HepG2 (cell line): ENCODE measurements around the gene EHD1. TPM values are rescaled to one million over a fixed set of nuclear protein-coding genes. Genes with fewer than 3 reads are reported as not detected.
A peak's percentile ranks its signal among the peaks of the same experiment; 100 is the strongest.

Experiments used
- FOSL2 ChIP-seq: sonication (generic); formaldehyde crosslinking; IDR thresholded peaks from 2 replicates; pipeline ENCODE4 v1.4.0; 2020; ENCODE audit warnings: missing genetic modification reagents
- IRF2 ChIP-seq: IDR thresholded peaks from 2 replicates; pipeline ENCODE4 v1.6.1; 2018; ENCODE audit warnings: missing genetic modification reagents, missing compliant biosample characterization
- KAT7 ChIP-seq: IDR thresholded peaks from 2 replicates; pipeline ENCODE4 v1.6.1; 2018; ENCODE audit warnings: borderline replicate concordance, missing compliant biosample characterization
- SETDB1 ChIP-seq: sonication (generic); formaldehyde crosslinking; IDR thresholded peaks from 2 replicates; pipeline ENCODE4 v1.5.1; 2020; ENCODE audit warnings: missing genetic modification reagents, mild to moderate bottlenecking, borderline replicate concordance
- TCF12 ChIP-seq, 2 experiments: fragments of 450-650 bp in 1 of 2; sonication (generic) in 1 of 2; formaldehyde crosslinking in 1 of 2; IDR thresholded peaks; 2 replicates each; pipeline versions ENCODE4 v1.6.1 to v1.8.0; 2017 to 2022; ENCODE audit warnings: antibody characterized with exemption in 1 of 2, mild to moderate bottlenecking in 1 of 2, missing genetic modification reagents in 1 of 2, moderate library complexity in 1 of 2
- TCF7 ChIP-seq: sonication (generic); IDR thresholded peaks from 2 replicates; pipeline ENCODE4 v1.6.1; 2016; ENCODE audit warnings: antibody characterized with exemption, low read depth
- ZNF317 ChIP-seq: sonication (generic); formaldehyde crosslinking; IDR thresholded peaks from 2 replicates; pipeline ENCODE4 v1.5.0; 2020; ENCODE audit warnings: mild to moderate bottlenecking, missing genetic modification reagents
- ZNF501 ChIP-seq: sonication (generic); formaldehyde crosslinking; IDR thresholded peaks from 2 replicates; pipeline ENCODE4 v1.5.1; 2020; ENCODE audit warnings: mild to moderate bottlenecking, moderate library complexity, missing genetic modification reagents
- polyA plus RNA-seq, 8 experiments: library from polyadenylated mRNA; depleted of rRNA in 3 of 8; stranded (reverse) in 7 of 8; unstranded in 1 of 8; fragments of >200 nt; fragmentation: Illumina TruSeq in 4 of 8; extraction: Trizol in 4 of 8; gene quantifications; 2 replicates each; pipeline versions ENCODE4 v1.2.1 to v1.2.3, GENCODE V29; 2011 to 2016; ENCODE audit warnings: low read depth in 4 of 8, missing spikeins in 1 of 8, mixed read lengths in 1 of 8; ENCODE audit not compliant: insufficient read depth in 1 of 8
- total RNA-seq, 5 experiments: library from RNA; depleted of rRNA; stranded (reverse); fragments of >200 nt; fragmentation: Illumina TruSeq; extraction: Trizol; gene quantifications; 2 replicates each; pipeline ENCODE4 v1.2.3, GENCODE V29; 2016; ENCODE audit warnings: low read depth in 1 of 5
- TF ChIP-seq, protein P1 (sequence below), 2 experiments: sonication (generic) in 1 of 2; formaldehyde crosslinking in 1 of 2; IDR thresholded peaks; 2 replicates each; pipeline versions ENCODE4 v1.4.0 to v1.6.1; 2016 to 2020; ENCODE audit warnings: borderline replicate concordance in 1 of 2, low read depth in 1 of 2, mild to moderate bottlenecking in 1 of 2, missing genetic modification reagents in 1 of 2
- TF ChIP-seq, protein P2 (sequence below): IDR thresholded peaks from 2 replicates; pipeline ENCODE4 v1.6.1; 2018; ENCODE audit warnings: missing genetic modification reagents
- TF ChIP-seq, protein P3 (sequence below): sonication (generic); formaldehyde crosslinking; IDR thresholded peaks from 2 replicates; pipeline ENCODE4 v1.5.0; 2020; ENCODE audit warnings: mild to moderate bottlenecking, missing genetic modification reagents, borderline replicate concordance
- TF ChIP-seq, protein P4 (sequence below): sonication (generic); formaldehyde crosslinking; IDR thresholded peaks from 2 replicates; pipeline ENCODE4 v1.4.0; 2020; ENCODE audit warnings: missing genetic modification reagents
- TF ChIP-seq, protein P5 (sequence below): sonication (generic); formaldehyde crosslinking; IDR thresholded peaks from 2 replicates; pipeline ENCODE4 v1.4.0; 2020; ENCODE audit warnings: missing genetic modification reagents

EHD1 gene
- total and polyA plus RNA-seq, 2 of the 13 experiments (the other 11 are each of a cell fraction or from before 2014, with no cell fraction given): 23.6 to 26.6 TPM

DNA sequence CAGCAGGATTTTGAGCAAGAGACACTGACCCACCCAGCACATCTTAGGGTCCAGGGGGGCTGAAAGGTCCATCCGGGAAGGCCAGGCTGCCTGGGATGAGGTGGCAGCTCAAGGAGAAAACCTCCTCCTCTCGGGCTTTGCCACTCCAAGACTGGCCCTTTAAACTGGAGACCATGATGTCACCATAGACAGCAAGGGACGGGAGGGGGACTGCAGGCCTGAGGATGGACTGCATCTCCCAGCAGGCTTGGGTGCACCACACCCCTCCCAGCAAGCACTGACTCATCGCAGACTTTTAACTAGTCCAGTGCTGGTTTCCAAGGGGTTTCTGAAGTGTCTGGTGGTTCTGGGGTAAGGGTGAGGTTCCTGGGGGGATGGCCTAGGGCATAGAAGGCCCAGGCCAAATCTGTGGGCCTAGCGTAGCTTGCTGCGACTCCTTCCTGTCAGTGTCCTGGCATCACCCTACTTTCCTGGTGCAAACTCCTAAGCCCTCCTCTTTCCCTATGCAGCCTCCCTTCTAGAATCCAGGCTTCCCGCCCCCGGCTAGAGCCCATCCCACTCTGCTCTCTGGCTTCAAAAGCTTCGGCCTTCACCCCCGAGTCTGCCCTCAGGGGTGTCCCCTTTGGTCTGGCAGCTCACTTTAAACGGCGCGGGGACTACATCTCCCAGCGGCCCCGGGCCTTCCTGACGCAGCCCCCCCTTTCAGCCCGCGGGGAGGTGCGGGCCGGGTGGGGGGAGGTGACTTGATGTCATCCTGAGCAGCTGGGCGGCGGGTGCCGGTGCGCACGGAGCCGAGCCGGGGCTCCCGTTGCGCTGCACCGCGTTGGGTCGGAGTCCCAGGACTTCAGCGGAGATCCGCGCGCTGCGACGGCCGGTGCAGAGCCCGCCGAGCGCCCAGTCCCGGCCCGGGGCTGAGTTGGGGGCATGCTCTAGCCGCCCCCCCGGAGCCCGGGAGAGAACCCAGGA lies 45.8 kb upstream of the EHD1 start, which contains the start of gene PPP2R5B (continued):
- TF ChIP-seq, protein P1, sequence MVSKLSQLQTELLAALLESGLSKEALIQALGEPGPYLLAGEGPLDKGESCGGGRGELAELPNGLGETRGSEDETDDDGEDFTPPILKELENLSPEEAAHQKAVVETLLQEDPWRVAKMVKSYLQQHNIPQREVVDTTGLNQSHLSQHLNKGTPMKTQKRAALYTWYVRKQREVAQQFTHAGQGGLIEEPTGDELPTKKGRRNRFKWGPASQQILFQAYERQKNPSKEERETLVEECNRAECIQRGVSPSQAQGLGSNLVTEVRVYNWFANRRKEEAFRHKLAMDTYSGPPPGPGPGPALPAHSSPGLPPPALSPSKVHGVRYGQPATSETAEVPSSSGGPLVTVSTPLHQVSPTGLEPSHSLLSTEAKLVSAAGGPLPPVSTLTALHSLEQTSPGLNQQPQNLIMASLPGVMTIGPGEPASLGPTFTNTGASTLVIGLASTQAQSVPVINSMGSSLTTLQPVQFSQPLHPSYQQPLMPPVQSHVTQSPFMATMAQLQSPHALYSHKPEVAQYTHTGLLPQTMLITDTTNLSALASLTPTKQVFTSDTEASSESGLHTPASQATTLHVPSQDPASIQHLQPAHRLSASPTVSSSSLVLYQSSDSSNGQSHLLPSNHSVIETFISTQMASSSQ (IDR thresholded peaks at IDR 0.05; ENCODE audit: low read depth): no peak
- TF ChIP-seq, protein P1 (CRISPR knock-in tag; IDR thresholded peaks at IDR 0.05; ENCODE audit: borderline replicate concordance): peak; percentile 16; the same call in 1 of the 2 replicates
- TF ChIP-seq, protein P2, sequence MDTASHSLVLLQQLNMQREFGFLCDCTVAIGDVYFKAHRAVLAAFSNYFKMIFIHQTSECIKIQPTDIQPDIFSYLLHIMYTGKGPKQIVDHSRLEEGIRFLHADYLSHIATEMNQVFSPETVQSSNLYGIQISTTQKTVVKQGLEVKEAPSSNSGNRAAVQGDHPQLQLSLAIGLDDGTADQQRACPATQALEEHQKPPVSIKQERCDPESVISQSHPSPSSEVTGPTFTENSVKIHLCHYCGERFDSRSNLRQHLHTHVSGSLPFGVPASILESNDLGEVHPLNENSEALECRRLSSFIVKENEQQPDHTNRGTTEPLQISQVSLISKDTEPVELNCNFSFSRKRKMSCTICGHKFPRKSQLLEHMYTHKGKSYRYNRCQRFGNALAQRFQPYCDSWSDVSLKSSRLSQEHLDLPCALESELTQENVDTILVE: peak; percentile 31; the same call in 1 of the 2 replicates
- TF ChIP-seq, protein P3, sequence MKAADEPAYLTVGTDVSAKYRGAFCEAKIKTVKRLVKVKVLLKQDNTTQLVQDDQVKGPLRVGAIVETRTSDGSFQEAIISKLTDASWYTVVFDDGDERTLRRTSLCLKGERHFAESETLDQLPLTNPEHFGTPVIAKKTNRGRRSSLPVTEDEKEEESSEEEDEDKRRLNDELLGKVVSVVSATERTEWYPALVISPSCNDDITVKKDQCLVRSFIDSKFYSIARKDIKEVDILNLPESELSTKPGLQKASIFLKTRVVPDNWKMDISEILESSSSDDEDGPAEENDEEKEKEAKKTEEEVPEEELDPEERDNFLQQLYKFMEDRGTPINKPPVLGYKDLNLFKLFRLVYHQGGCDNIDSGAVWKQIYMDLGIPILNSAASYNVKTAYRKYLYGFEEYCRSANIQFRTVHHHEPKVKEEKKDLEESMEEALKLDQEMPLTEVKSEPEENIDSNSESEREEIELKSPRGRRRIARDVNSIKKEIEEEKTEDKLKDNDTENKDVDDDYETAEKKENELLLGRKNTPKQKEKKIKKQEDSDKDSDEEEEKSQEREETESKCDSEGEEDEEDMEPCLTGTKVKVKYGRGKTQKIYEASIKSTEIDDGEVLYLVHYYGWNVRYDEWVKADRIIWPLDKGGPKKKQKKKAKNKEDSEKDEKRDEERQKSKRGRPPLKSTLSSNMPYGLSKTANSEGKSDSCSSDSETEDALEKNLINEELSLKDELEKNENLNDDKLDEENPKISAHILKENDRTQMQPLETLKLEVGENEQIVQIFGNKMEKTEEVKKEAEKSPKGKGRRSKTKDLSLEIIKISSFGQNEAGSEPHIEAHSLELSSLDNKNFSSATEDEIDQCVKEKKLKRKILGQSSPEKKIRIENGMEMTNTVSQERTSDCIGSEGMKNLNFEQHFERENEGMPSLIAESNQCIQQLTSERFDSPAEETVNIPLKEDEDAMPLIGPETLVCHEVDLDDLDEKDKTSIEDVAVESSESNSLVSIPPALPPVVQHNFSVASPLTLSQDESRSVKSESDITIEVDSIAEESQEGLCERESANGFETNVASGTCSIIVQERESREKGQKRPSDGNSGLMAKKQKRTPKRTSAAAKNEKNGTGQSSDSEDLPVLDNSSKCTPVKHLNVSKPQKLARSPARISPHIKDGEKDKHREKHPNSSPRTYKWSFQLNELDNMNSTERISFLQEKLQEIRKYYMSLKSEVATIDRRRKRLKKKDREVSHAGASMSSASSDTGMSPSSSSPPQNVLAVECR (CRISPR knock-in tag): peak; percentile 96
- TF ChIP-seq TCF7 (no peak), KAT7 (CRISPR knock-in tag) (0 out of 2 replicates have a peak, but pooled peaks have one; percentile 33), ZNF501 (CRISPR knock-in tag) (peak; percentile 91), FOSL2 (peak; percentile 98), TCF12 (IDR thresholded peaks at IDR 0.05) (no peak), TCF12 (CRISPR knock-in tag; IDR thresholded peaks at IDR 0.05) (peak; percentile 60), ZNF317 (CRISPR knock-in tag) (peak; percentile 47; the same call in 1 of the 2 replicates), IRF2 (peak; percentile 55; the same call in 1 of the 2 replicates), SETDB1 (CRISPR knock-in tag) (no peak)
- TF ChIP-seq, protein P4, sequence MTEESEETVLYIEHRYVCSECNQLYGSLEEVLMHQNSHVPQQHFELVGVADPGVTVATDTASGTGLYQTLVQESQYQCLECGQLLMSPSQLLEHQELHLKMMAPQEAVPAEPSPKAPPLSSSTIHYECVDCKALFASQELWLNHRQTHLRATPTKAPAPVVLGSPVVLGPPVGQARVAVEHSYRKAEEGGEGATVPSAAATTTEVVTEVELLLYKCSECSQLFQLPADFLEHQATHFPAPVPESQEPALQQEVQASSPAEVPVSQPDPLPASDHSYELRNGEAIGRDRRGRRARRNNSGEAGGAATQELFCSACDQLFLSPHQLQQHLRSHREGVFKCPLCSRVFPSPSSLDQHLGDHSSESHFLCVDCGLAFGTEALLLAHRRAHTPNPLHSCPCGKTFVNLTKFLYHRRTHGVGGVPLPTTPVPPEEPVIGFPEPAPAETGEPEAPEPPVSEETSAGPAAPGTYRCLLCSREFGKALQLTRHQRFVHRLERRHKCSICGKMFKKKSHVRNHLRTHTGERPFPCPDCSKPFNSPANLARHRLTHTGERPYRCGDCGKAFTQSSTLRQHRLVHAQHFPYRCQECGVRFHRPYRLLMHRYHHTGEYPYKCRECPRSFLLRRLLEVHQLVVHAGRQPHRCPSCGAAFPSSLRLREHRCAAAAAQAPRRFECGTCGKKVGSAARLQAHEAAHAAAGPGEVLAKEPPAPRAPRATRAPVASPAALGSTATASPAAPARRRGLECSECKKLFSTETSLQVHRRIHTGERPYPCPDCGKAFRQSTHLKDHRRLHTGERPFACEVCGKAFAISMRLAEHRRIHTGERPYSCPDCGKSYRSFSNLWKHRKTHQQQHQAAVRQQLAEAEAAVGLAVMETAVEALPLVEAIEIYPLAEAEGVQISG (CRISPR knock-in tag): peak; percentile 83
- TF ChIP-seq, protein P5, sequence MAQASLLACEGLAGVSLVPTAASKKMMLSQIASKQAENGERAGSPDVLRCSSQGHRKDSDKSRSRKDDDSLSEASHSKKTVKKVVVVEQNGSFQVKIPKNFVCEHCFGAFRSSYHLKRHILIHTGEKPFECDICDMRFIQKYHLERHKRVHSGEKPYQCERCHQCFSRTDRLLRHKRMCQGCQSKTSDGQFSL (CRISPR knock-in tag): peak; percentile 94
